Mucosa of stomach (tissue), 1 donor: Measurements from ENCODE around the gene KCTD21.

Source experiments
- H3K27me3 ChIP-seq: one replicate; pipeline ENCODE4 v1.7.0; 2013; ENCODE audit warnings: mild to moderate bottlenecking, low read length; ENCODE audit not compliant: control insufficient read depth, insufficient read depth
- H3K36me3 ChIP-seq: one replicate; pipeline ENCODE4 v1.7.0; 2013; ENCODE audit warnings: low read length; ENCODE audit not compliant: control insufficient read depth, insufficient read depth
- H3K4me1 ChIP-seq: one replicate; pipeline ENCODE4 v1.7.0; 2013; ENCODE audit warnings: mild to moderate bottlenecking, low read length; ENCODE audit not compliant: control insufficient read depth, insufficient read depth
- H3K4me3 ChIP-seq: one replicate; pipeline ENCODE4 v1.7.0; 2013; ENCODE audit warnings: low read length
- H3K9ac ChIP-seq: one replicate; pipeline ENCODE4 v1.7.0; 2013; ENCODE audit warnings: mild to moderate bottlenecking, low read length, moderate library complexity
- H3K9me3 ChIP-seq: one replicate; pipeline ENCODE4 v1.7.0; 2013; ENCODE audit warnings: mild to moderate bottlenecking, low read length, moderate library complexity; ENCODE audit not compliant: control insufficient read depth
- donor health status: Pancreatic carcinoma.

The KCTD21 gene

DNA sequence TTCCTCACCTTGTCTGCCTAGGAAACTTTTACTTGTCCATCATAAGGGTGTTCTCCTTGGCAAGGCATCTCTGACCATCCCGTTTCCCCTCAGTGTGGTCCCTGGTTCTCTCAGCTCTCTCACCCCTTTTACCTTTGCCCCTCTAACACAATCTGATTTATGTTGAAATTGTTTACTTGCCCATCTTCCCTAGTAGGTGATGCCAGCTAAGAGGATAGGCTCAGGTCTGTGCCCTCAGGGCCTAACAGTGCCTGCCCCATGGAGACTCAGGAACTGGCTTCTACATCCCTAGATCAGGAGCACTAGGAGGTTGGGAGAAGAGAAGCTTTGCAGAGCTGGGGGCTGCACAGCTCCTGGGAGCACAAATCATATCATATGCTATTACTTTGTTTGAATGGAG is 27.9 kb downstream of the KCTD21 start:
- Histone ChIP-seq H3K36me3 (no peaks in the 10 kb centered on the region), H3K9me3 (no peaks in the 10 kb centered on the region), H3K9ac (no peak overlapping the region), H3K4me3 (no peak overlapping the region), H3K4me1 (peaks cover 8% of the 10 kb centered on the region), H3K27me3 (no peaks in the 10 kb centered on the region)

GRCh38 chr11:78158987-78159652 is 29.3 kb downstream of the KCTD21 start:
- Histone ChIP-seq H3K9ac (no peak overlapping the region), H3K9me3 (no peaks in the 10 kb centered on the region), H3K36me3 (no peaks in the 10 kb centered on the region), H3K27me3 (no peaks in the 10 kb centered on the region), H3K4me3 (no peak overlapping the region), H3K4me1 (peaks cover 8% of the 10 kb centered on the region)

DNA sequence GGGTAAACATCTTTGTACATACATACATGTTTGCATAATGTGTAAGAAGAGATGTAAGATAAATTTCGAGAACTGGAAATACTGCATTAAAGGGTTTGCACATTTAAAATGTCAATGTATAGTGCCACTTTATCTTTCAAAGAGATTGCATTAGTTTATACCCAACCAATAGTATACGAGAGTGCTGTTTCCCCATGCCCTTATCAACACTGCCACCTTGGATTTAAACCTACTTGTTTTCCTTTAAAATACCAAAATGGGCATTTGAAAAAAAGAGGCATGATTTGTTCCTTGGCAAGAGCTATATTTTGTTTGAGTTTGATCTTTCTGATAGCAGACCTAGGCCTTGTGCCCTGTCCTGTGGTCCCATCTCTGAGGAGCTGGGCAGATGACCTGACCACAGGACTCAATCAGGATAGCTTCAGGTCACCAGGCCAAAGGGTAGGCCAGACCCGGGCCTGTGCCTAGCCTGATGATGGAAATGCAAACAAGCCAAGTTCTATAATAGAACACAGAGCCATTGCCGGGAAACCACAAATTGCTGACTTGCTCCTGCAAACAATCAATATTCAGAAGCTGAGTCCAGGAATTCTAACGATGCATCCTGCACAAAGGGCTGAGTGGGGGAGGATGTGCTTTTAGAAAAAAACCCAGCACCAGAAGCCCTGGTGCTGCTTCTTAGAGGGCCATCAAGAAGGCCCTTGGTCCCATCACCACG is 32.1 kb downstream of the KCTD21 start:
- H3K9me3 ChIP-seq: no peaks in the 10 kb centered on the region
- H3K4me3 ChIP-seq: no peak overlapping the region
- no peaks in the 10 kb centered on the region for H3K36me3 ChIP-seq
- peaks cover 8% of the 10 kb centered on the region for H3K4me1 ChIP-seq
- no peak overlapping the region for H3K9ac ChIP-seq
- no peaks in the 10 kb centered on the region for H3K27me3 ChIP-seq

GRCh38 chr11:78151804-78152203 is 36.6 kb downstream of the KCTD21 start:
- Histone ChIP-seq H3K4me1 (peaks cover 8% of the 10 kb centered on the region), H3K9me3 (no peaks in the 10 kb centered on the region), H3K36me3 (no peaks in the 10 kb centered on the region), H3K9ac (no peak overlapping the region), H3K27me3 (no peaks in the 10 kb centered on the region), H3K4me3 (no peak overlapping the region)

DNA sequence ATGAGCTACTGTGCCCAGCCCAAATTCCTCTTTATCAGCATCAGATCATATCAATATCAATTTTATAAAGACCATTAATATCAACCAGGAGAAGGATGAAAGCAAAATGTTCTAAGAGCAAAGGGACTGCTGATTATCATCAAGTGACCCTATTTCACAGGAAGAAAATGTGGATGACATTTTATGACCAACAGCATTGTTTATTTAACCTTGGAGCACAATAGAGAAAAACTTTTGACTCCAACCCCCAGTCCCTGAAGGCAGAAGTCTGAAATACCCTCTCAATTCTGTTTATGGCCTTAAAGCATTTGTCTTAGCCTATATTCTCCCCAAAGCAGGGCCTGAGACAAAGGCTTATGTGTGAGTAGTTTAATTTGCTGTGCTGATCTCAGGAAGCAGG is 37.7 kb downstream of the KCTD21 start:
- Histone ChIP-seq H3K4me1 (no peaks in the 10 kb centered on the region), H3K4me3 (no peak overlapping the region), H3K9me3 (no peaks in the 10 kb centered on the region), H3K9ac (no peak overlapping the region), H3K36me3 (no peaks in the 10 kb centered on the region), H3K27me3 (no peaks in the 10 kb centered on the region)

DNA sequence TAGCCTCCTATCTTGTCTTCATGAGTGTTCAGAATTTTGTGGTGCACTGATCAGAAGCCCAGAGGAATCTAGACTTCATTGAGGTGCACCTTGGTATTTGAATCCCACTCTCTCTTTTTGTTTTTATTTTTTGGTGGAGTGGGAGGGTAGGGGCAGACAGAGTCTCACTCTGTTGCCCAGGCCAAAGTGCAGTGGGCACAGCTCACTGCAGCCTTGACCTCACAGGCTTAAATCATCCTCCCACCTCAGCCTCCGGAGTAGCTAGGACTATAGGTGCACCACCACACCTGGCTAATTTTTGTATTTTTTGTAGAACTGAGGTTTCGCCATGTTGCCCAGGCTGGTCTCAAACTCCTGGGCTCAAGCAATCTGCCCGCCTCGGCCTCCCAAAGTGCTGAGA is 38.1 kb downstream of the KCTD21 start:
- H3K9ac ChIP-seq: no peak overlapping the region
- no peaks in the 10 kb centered on the region for H3K27me3 ChIP-seq
- no peaks in the 10 kb centered on the region for H3K4me1 ChIP-seq

GRCh38 chr11:78149646-78150045 is 38.8 kb downstream of the KCTD21 start:
- no peak overlapping the region for H3K9ac ChIP-seq
- no peaks in the 10 kb centered on the region for H3K27me3 ChIP-seq

More for the DNA sequence above, 38.1 kb downstream of the KCTD21 start:
- Histone ChIP-seq H3K36me3 (no peaks in the 10 kb centered on the region), H3K4me3 (no peak overlapping the region), H3K9me3 (no peaks in the 10 kb centered on the region)

GRCh38 chr11:78147807-78148206 is 40.6 kb downstream of the KCTD21 start:
- H3K4me1 ChIP-seq: no peaks in the 10 kb centered on the region
- no peaks in the 10 kb centered on the region for H3K27me3 ChIP-seq
- H3K4me3 ChIP-seq: no peak overlapping the region
- H3K9ac ChIP-seq: no peak overlapping the region
- H3K9me3 ChIP-seq: no peaks in the 10 kb centered on the region
- H3K36me3 ChIP-seq: no peaks in the 10 kb centered on the region

More at GRCh38 chr11:78149646-78150045, 38.8 kb downstream of the KCTD21 start:
- Histone ChIP-seq H3K36me3 (no peaks in the 10 kb centered on the region), H3K9me3 (no peaks in the 10 kb centered on the region), H3K4me1 (no peaks in the 10 kb centered on the region), H3K4me3 (no peak overlapping the region)

GRCh38 chr11:78145511-78146025 is 42.9 kb downstream of the KCTD21 start:
- Histone ChIP-seq H3K4me1 (no peaks in the 10 kb centered on the region), H3K9me3 (no peaks in the 10 kb centered on the region), H3K4me3 (no peak overlapping the region)

GRCh38 chr11:78140392-78141077 is 47.9 kb downstream of the KCTD21 start:
- Histone ChIP-seq H3K36me3 (no peaks in the 10 kb centered on the region), H3K9ac (no peak overlapping the region), H3K27me3 (no peaks in the 10 kb centered on the region), H3K9me3 (no peaks in the 10 kb centered on the region), H3K4me3 (no peak overlapping the region), H3K4me1 (peaks cover 4% of the 10 kb centered on the region)

More at GRCh38 chr11:78145511-78146025, 42.9 kb downstream of the KCTD21 start:
- no peaks in the 10 kb centered on the region for H3K36me3 ChIP-seq
- no peak overlapping the region for H3K9ac ChIP-seq
- H3K27me3 ChIP-seq: no peaks in the 10 kb centered on the region

- H3K4me3 ChIP-seq: peak within 1 kb of the TSS; percentile 52
- H3K36me3 ChIP-seq: no peaks in the 10 kb centered on the region
- H3K9me3 ChIP-seq: no peaks in the 10 kb centered on the region
- H3K9ac ChIP-seq: peak within 1 kb of the TSS; percentile 79
- no peaks in the 10 kb centered on the region for H3K27me3 ChIP-seq
- H3K4me1 ChIP-seq: peaks cover 4% of the 10 kb centered on the region
Observed at GRCh38 chr11:78139422-78140391, 48.7 kb downstream of the KCTD21 start, which contains the start of gene ALG8. TSS of gene ALG8 (minus strand) at chr11:78139626. CDS start at chr11:78139588, 38 bp downstream.
